Peyer's patch (tissue), 4 donors: ENCODE results near the gene PIEZO2.
A peak's percentile ranks its signal among the peaks of the same experiment; 100 is the strongest.

Experiments used
- POLR2A ChIP-seq, 2 donors: fragments of 450-650 bp; IDR thresholded peaks; one replicate each; pipeline ENCODE4 v1.5.1; 2017; ENCODE audit warnings: antibody characterized with exemption in 2 of 2, mild to moderate bottlenecking in 2 of 2, moderate library complexity in 2 of 2
- TF ChIP-seq, protein P1 (sequence below), 6 experiments: fragments of 450-650 bp in 4 of 6; fragments of 200-600 bp in 2 of 6; sonication (generic) in 1 of 6; IDR thresholded peaks; one replicate each; pipeline ENCODE4 v1.5.1; 2017 to 2019; ENCODE audit warnings: antibody characterized with exemption in 6 of 6, mild to moderate bottlenecking in 3 of 6, moderate library complexity in 1 of 6

DNA sequence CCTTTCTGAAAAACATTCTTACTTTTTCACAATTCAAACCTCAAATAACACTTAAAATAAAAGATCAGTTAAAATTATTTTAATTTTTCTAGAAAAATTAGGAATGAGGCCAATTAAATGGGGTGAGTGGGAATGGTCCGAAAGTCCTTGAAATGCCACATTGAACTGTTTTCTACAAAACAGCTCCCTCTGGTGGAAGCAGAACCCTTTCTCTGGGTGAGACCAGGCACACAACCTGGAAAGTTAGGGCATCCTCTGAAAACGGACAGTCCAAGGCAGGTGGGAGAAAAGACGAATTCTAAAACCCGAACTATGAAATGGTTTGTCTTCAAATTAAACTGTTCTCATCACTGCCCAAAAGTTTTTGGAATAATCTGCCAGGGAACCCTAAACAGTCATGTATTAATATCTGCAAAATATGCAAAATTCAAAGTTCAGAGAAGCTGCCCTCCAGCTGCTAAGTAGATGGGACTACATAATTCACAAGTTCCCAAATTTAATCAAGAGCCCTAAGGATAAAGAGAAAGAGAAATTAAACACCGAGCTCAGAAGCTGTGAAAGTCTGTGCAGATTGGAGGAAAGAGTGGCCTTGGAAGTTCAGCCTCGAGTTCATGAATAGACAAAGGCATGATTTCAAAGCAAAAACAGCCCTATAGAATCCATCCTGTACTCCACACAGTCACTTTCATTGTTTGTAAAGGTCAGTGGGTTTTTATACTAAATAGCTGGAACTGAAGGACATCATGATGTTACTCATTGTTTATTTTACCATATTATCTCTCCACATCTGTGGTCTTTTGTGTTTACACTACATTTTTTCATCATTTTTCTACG lies 108.3 kb downstream of the PIEZO2 start:
- TF ChIP-seq, protein P1, sequence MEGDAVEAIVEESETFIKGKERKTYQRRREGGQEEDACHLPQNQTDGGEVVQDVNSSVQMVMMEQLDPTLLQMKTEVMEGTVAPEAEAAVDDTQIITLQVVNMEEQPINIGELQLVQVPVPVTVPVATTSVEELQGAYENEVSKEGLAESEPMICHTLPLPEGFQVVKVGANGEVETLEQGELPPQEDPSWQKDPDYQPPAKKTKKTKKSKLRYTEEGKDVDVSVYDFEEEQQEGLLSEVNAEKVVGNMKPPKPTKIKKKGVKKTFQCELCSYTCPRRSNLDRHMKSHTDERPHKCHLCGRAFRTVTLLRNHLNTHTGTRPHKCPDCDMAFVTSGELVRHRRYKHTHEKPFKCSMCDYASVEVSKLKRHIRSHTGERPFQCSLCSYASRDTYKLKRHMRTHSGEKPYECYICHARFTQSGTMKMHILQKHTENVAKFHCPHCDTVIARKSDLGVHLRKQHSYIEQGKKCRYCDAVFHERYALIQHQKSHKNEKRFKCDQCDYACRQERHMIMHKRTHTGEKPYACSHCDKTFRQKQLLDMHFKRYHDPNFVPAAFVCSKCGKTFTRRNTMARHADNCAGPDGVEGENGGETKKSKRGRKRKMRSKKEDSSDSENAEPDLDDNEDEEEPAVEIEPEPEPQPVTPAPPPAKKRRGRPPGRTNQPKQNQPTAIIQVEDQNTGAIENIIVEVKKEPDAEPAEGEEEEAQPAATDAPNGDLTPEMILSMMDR (IDR thresholded peaks at IDR 0.05) = peak in 5 of 6 experiments; percentile 8 to 52 (median 42)
- TF ChIP-seq POLR2A (IDR thresholded peaks at IDR 0.05) = no peak
